Suppressor macrophage treated with lipopolysaccharide for 1 hour (primary cell): Measurements from ENCODE around the gene SEPTIN7.

Source experiments
- DNase-seq, 3 donors: peaks; one replicate each; pipeline ENCODE4 v3.0.0-alpha.2; 2020 to 2022

The SEPTIN7 gene

GRCh38 chr7:35839860-35840854 is 39.3 kb downstream of the SEPTIN7 start:
- no peak for DNase-seq

GRCh38 chr7:35846816-35847412 is 46.1 kb downstream of the SEPTIN7 start:
- no peak for DNase-seq

- no peak for DNase-seq
These were observed 47.9 kb downstream of the SEPTIN7 start for GRCh38 chr7:35848725-35849124.

- DNase-seq = no peak
These were observed 48.4 kb downstream of the SEPTIN7 start for GRCh38 chr7:35849158-35849831.

- DNase-seq = no peak
These were observed 49.1 kb downstream of the SEPTIN7 start for GRCh38 chr7:35849954-35850353.
